SK-N-MC (cell line): ENCODE results near the gene C2CD5.

Source experiments
- DNase-seq: peaks from one replicate; pipeline ENCODE4 v3.0.0-alpha.2; 2011; ENCODE audit warnings: low read depth, low spot score
- H3K27ac ChIP-seq: fragments of 200-600 bp; sonication (generic); 2 replicates; pipeline ENCODE4 v1.5.1; 2016; ENCODE audit warnings: mixed run types
- H3K36me3 ChIP-seq: fragments of 200-600 bp; sonication (generic); 2 replicates; pipeline ENCODE4 v1.6.1; 2017; ENCODE audit warnings: antibody characterized with exemption, low read length, mixed read lengths; ENCODE audit not compliant: insufficient read depth
- H3K4me3 ChIP-seq: fragments of 200-600 bp; sonication (generic); 2 replicates; pipeline ENCODE4 v1.5.1; 2016
- H3K9ac ChIP-seq: fragments of 200-600 bp; sonication (generic); 2 replicates; pipeline ENCODE4 v1.8.0; 2017; ENCODE audit warnings: mixed run types, mixed read lengths; ENCODE audit not compliant: insufficient read length
- H3K9me3 ChIP-seq: fragments of 200-600 bp; sonication (generic); 2 replicates; pipeline ENCODE4 v1.6.1; 2017; ENCODE audit warnings: low read depth, mild to moderate bottlenecking, antibody characterized with exemption, low read length, moderate library complexity, mixed read lengths
- EZH2 ChIP-seq: fragments of 200-600 bp; sonication (generic); IDR thresholded peaks from one replicate; pipeline ENCODE4 v1.6.1; 2017; ENCODE audit warnings: antibody characterized with exemption
- FOXP2 ChIP-seq: optimal IDR thresholded peaks from 2 replicates; pipeline ENCODE3; 2011; ENCODE audit warnings: mild to moderate bottlenecking, moderate library complexity; ENCODE audit not compliant: insufficient read depth; ENCODE audit errors: extremely low read length, control extremely low read depth
- POLR2AphosphoS5 ChIP-seq: IDR thresholded peaks from 2 replicates; pipeline ENCODE4 v1.6.1; 2012; ENCODE audit warnings: mild to moderate bottlenecking, low read depth, low read length, borderline replicate concordance

Gene C2CD5

GRCh38 chr12:22408610-22409376, 135.5 kb downstream of the C2CD5 start:
- no peaks in the 10 kb centered on the region for H3K36me3 ChIP-seq
- TF ChIP-seq EZH2 (no peak), POLR2AphosphoS5 (no peak), FOXP2 (no peak)
- DNase-seq, result peak; percentile 37
- H3K27ac ChIP-seq, result no peak overlapping the region
- 0 out of 2 replicates have a peak overlapping the region, but pooled peaks have one; percentile 17 for H3K4me3 ChIP-seq
- no peak overlapping the region for H3K9ac ChIP-seq
- no peaks in the 10 kb centered on the region for H3K9me3 ChIP-seq

- no peak overlapping the region for H3K27ac ChIP-seq
Observed at GRCh38 chr12:22407397-22407796, 136.9 kb downstream of the C2CD5 start.

GRCh38 chr12:22406627-22407026, 137.7 kb downstream of the C2CD5 start:
- no peak overlapping the region for H3K9ac ChIP-seq
- no peak for TF ChIP-seq POLR2AphosphoS5
- no peak for TF ChIP-seq EZH2
- no peak for TF ChIP-seq FOXP2
- no peak overlapping the region for H3K27ac ChIP-seq
- no peak for DNase-seq
- no peaks in the 10 kb centered on the region for H3K9me3 ChIP-seq
- no peak overlapping the region for H3K4me3 ChIP-seq
- no peaks in the 10 kb centered on the region for H3K36me3 ChIP-seq

More at GRCh38 chr12:22407397-22407796, 136.9 kb downstream of the C2CD5 start:
- Histone ChIP-seq H3K9me3 (no peaks in the 10 kb centered on the region), H3K36me3 (no peaks in the 10 kb centered on the region), H3K9ac (no peak overlapping the region), H3K4me3 (no peak overlapping the region)
- DNase-seq, result no peak
- TF ChIP-seq EZH2 (no peak), FOXP2 (no peak), POLR2AphosphoS5 (no peak)

- DNase-seq, result no peak
- Histone ChIP-seq H3K9me3 (no peaks in the 10 kb centered on the region), H3K36me3 (no peaks in the 10 kb centered on the region), H3K4me3 (no peak overlapping the region), H3K9ac (no peak overlapping the region), H3K27ac (no peak overlapping the region)
- TF ChIP-seq POLR2AphosphoS5 (no peak), FOXP2 (no peak), EZH2 (no peak)
Observed at GRCh38 chr12:22399464-22400180, 144.7 kb downstream of the C2CD5 start.
